ENCODE results near the gene NR3C2.

NR3C2 gene

GRCh38 chr4:148182230-148182911, 259.8 kb downstream of the NR3C2 start:
- DNase-seq (ENCODE audit: low read depth), result no peak
- H3K4me3 ChIP-seq (ENCODE audit: low read depth, low read length), result no peak overlapping the region
- TF ChIP-seq CTCF (IDR thresholded peaks at IDR 0.05; ENCODE audit: insufficient read depth, low read depth, low read length, missing control alignments), result no peak

GRCh38 chr4:148173397-148174017, 268.7 kb downstream of the NR3C2 start:
- DNase-seq (ENCODE audit: low read depth), result no peak
- TF ChIP-seq CTCF (IDR thresholded peaks at IDR 0.05; ENCODE audit: insufficient read depth, low read depth, low read length, missing control alignments), result no peak
- no peak overlapping the region for H3K4me3 ChIP-seq (ENCODE audit: low read depth, low read length)

- DNase-seq (ENCODE audit: low read depth), result no peak
- H3K4me3 ChIP-seq (ENCODE audit: low read depth, low read length), result no peak overlapping the region
- TF ChIP-seq CTCF (IDR thresholded peaks at IDR 0.05; ENCODE audit: insufficient read depth, low read depth, low read length, missing control alignments), result no peak
These were observed 270.6 kb downstream of the NR3C2 start for GRCh38 chr4:148171596-148171995.

GRCh38 chr4:148170408-148171365, 271.5 kb downstream of the NR3C2 start:
- no peak for TF ChIP-seq CTCF (IDR thresholded peaks at IDR 0.05; ENCODE audit: insufficient read depth, low read depth, low read length, missing control alignments)
- DNase-seq (ENCODE audit: low read depth), result no peak
- H3K4me3 ChIP-seq (ENCODE audit: low read depth, low read length), result no peak overlapping the region

GRCh38 chr4:148166132-148166591, 276.1 kb downstream of the NR3C2 start:
- H3K4me3 ChIP-seq (ENCODE audit: low read depth, low read length), result no peak overlapping the region
- no peak for DNase-seq (ENCODE audit: low read depth)
- no peak for TF ChIP-seq CTCF (IDR thresholded peaks at IDR 0.05; ENCODE audit: insufficient read depth, low read depth, low read length, missing control alignments)

- no peak for DNase-seq (ENCODE audit: low read depth)
- H3K4me3 ChIP-seq (ENCODE audit: low read depth, low read length), result no peak overlapping the region
- TF ChIP-seq CTCF (IDR thresholded peaks at IDR 0.05; ENCODE audit: insufficient read depth, low read depth, low read length, missing control alignments), result no peak
These were observed 277.7 kb downstream of the NR3C2 start for GRCh38 chr4:148164557-148164956.
